H1 (cell line): ENCODE results near the gene PDCD6IP. TPM values are rescaled to one million over a fixed set of nuclear protein-coding genes. Genes with fewer than 3 reads are reported as not detected.

Experiments
- ASH2L ChIP-seq: fragments of 200-600, 300-600 bp; sonication (generic); IDR thresholded peaks from one replicate; pipeline ENCODE4 v1.7.1; 2017; ENCODE audit warnings: low read length
- CBX8 ChIP-seq: fragments of 300-800, 300-1000 bp; sonication (generic); IDR thresholded peaks from 2 replicates; pipeline ENCODE4 v1.7.1; 2016; ENCODE audit warnings: low read depth, low read length, borderline replicate concordance
- CEBPB ChIP-seq: IDR thresholded peaks from 2 replicates; pipeline ENCODE4 v1.6.1; 2012; ENCODE audit warnings: low read depth, low read length
- CHD1 ChIP-seq: IDR thresholded peaks from 2 replicates; pipeline ENCODE4 v1.6.1; 2012; ENCODE audit warnings: low read depth, low read length, improper control_type of control experiment
- CHD7 ChIP-seq: fragments of 300-600 bp; sonication (generic); IDR thresholded peaks from 2 replicates; pipeline ENCODE4 v1.7.1; 2012; ENCODE audit warnings: low read length, moderate library complexity, mild to moderate bottlenecking, inconsistent platforms; ENCODE audit not compliant: insufficient replicate concordance
- EP300 ChIP-seq, 2 experiments: IDR thresholded peaks; 1 replicate in 1 of 2; 2 replicates in 1 of 2; pipeline ENCODE4 v1.6.1; 2011 to 2012; ENCODE audit warnings: low read depth in 2 of 2, low read length in 2 of 2, mild to moderate bottlenecking in 2 of 2, borderline replicate concordance in 1 of 2, inconsistent platforms in 1 of 2, moderate library complexity in 1 of 2
- EZH2 ChIP-seq: fragments of 200-600 bp; sonication (generic); IDR thresholded peaks from 2 replicates; pipeline ENCODE4 v1.7.1; 2012; ENCODE audit warnings: low read depth, mild to moderate bottlenecking, moderate library complexity, low read length, inconsistent platforms; ENCODE audit not compliant: severe bottlenecking
- FOSL1 ChIP-seq: IDR thresholded peaks from 2 replicates; pipeline ENCODE4 v1.6.1; 2011; ENCODE audit warnings: mild to moderate bottlenecking, low read depth, low read length, moderate library complexity; ENCODE audit not compliant: insufficient read depth
- GABPA ChIP-seq: IDR thresholded peaks from 2 replicates; pipeline ENCODE4 v1.6.1; 2011; ENCODE audit warnings: mild to moderate bottlenecking, low read length, moderate library complexity, borderline replicate concordance; ENCODE audit not compliant: insufficient read depth
- RNF2 ChIP-seq: fragments of 200-900, 300-1000 bp; sonication (generic); IDR thresholded peaks from 2 replicates; pipeline ENCODE4 v1.7.1; 2016; ENCODE audit warnings: borderline replicate concordance, low read depth, mild to moderate bottlenecking, antibody characterized with exemption, low read length; ENCODE audit not compliant: poor library complexity, severe bottlenecking; ENCODE audit errors: missing control alignments
- TEAD4 ChIP-seq: IDR thresholded peaks from 2 replicates; pipeline ENCODE4 v1.6.1; 2012; ENCODE audit warnings: low read depth, low read length, inconsistent platforms, mixed read lengths
- YY1 ChIP-seq: IDR thresholded peaks from 2 replicates; pipeline ENCODE4 v1.6.1; 2011; ENCODE audit warnings: low read depth, mild to moderate bottlenecking, low read length
- polyA plus RNA-seq, 7 experiments: library from polyadenylated mRNA; depleted of rRNA in 3 of 7; stranded (reverse) in 5 of 7; unstranded in 2 of 7; fragments of >200 nt in 5 of 7; fragments of 200-250 nt in 2 of 7; gene quantifications; 1 replicate in 5 of 7; 2 replicates in 1 of 7; 4 replicates in 1 of 7; pipeline versions ENCODE4 v1.2.1 to v1.2.3, GENCODE V29; 2011 to 2013; ENCODE audit warnings: missing spikeins in 2 of 7, mixed read lengths in 2 of 7
- total RNA-seq: library from RNA; stranded (reverse); fragmentation: NEBNext Ultra II Directional; extraction: Animal tissue kit (Norgen Biotek cat#: 25700); gene quantifications from 2 replicates; pipeline ENCODE4 v1.2.1, GENCODE V29; 2021

Gene PDCD6IP
- total and polyA plus RNA-seq, 2 of the 8 experiments (the other 6 are each of a cell fraction or from before 2014, with no cell fraction given) = 61.7 to 155 TPM

- TF ChIP-seq CHD7 (no peak), EP300 (IDR thresholded peaks at IDR 0.05; ENCODE audit: borderline replicate concordance in 1 of 2, low read depth in 2 of 2, low read length in 2 of 2) (no peak), RNF2 (no peak), YY1 (no peak), GABPA (no peak), CEBPB (no peak), TEAD4 (no peak), FOSL1 (no peak), CBX8 (no peak), ASH2L (no peak), EZH2 (no peak), CHD1 (no peak)
Measured at GRCh38 chr3:33887478-33887877, 89.0 kb downstream of the PDCD6IP start (continued).
